ENCODE measurements around the gene CASP10. TPM values are rescaled to one million over a fixed set of nuclear protein-coding genes. Genes with fewer than 3 reads are reported as not detected.

CASP10 gene
- total RNA-seq, 1 experiment from 2014 or later, result 1.2 TPM

- no peak for DNase-seq (ENCODE audit: low spot score)
- H3K4me3 ChIP-seq (ENCODE audit: low read depth, low read length, poor library complexity, severe bottlenecking), result no peak overlapping the region
- intact Hi-C loops (cut with micrococcal nuclease; ENCODE audit: unreplicated experiment), result no loop called here
- H3K36me3 ChIP-seq (ENCODE audit: insufficient read depth, low read length, poor library complexity, severe bottlenecking), result no peaks in the 10 kb centered on the region
- H3K9me3 ChIP-seq (ENCODE audit: low read depth, low read length, poor library complexity, severe bottlenecking), result no peaks in the 10 kb centered on the region
- ChIA-PET POLR2A (ENCODE audit: low non-redundant PET) (no interaction called here), CTCF (no interaction called here)
- H3K27me3 ChIP-seq (replicated peaks; ENCODE audit: insufficient read depth, low read depth, low read length, poor library complexity), result no peaks in the 10 kb centered on the region
- TF ChIP-seq CTCF (conservative IDR thresholded peaks at IDR 0.05; ENCODE audit: low read depth, low read length) (no peak), EZH2 (IDR thresholded peaks at IDR 0.05; ENCODE audit: borderline replicate concordance, low read depth, low read length, poor library complexity, severe bottlenecking) (no peak)
- peaks cover 15% of the 10 kb centered on the region for H3K4me1 ChIP-seq (ENCODE audit: insufficient read depth, low read length, poor library complexity, severe bottlenecking)
- no peak overlapping the region for H3K27ac ChIP-seq (ENCODE audit: low read depth, low read length, poor library complexity, severe bottlenecking)
- no TSS peak for BruUV-seq (replicated peaks)
These were observed 83.7 kb downstream of the CASP10 start for GRCh38 chr2:201266629-201267028.

DNA sequence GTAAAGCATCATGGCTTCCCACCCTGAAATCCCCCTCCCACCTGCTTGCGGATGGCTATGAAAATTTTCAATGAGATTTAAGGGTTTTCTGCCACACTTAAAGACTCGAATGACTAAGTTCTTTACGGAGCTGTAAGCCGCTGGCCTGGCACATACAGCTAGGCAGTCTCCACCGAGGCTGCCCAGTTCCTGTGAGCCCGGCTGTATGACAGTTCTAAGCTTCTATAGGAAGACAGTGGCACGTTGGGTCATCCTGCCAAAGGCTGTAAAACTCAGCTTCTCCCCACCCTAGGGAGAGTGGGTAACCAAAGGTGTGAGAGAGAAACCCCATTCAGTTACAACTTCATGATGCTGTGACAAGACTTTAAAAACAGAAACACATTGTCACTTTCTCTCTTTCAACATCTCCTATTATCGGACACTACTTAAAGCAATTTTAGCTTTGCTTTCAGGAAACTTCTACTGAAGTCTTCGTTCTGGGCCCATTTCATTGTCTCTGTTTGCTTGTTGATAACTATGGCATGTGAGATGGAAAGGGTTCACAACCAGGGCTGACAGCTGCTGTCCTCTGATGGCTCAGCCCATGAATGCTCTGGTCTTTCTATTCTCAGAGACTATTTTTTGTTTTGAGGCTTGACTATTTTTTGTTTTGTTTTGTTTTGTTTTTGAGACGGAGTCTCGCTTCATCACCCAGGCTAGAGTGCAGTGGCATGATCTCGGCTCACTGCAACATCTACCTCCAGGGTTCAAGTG lies 84.5 kb downstream of the CASP10 start:
- no peak for DNase-seq (ENCODE audit: low spot score)
- no peaks in the 10 kb centered on the region for H3K9me3 ChIP-seq (ENCODE audit: low read depth, low read length, poor library complexity, severe bottlenecking)
- H3K27ac ChIP-seq (ENCODE audit: low read depth, low read length, poor library complexity, severe bottlenecking), result no peak overlapping the region
- no peaks in the 10 kb centered on the region for H3K27me3 ChIP-seq (replicated peaks; ENCODE audit: insufficient read depth, low read depth, low read length, poor library complexity)
- ChIA-PET CTCF (no interaction called here), POLR2A (ENCODE audit: low non-redundant PET) (no interaction called here)
- H3K36me3 ChIP-seq (ENCODE audit: insufficient read depth, low read length, poor library complexity, severe bottlenecking), result no peaks in the 10 kb centered on the region
- peaks cover 15% of the 10 kb centered on the region for H3K4me1 ChIP-seq (ENCODE audit: insufficient read depth, low read length, poor library complexity, severe bottlenecking)
- BruUV-seq (replicated peaks), result no TSS peak
- intact Hi-C loops (cut with micrococcal nuclease; ENCODE audit: unreplicated experiment), result no loop called here
- TF ChIP-seq EZH2 (IDR thresholded peaks at IDR 0.05; ENCODE audit: borderline replicate concordance, low read depth, low read length, poor library complexity, severe bottlenecking) (no peak), CTCF (conservative IDR thresholded peaks at IDR 0.05; ENCODE audit: low read depth, low read length) (no peak)
- H3K4me3 ChIP-seq (ENCODE audit: low read depth, low read length, poor library complexity, severe bottlenecking), result no peak overlapping the region

- no peak for DNase-seq (ENCODE audit: low spot score)
- Histone ChIP-seq H3K27ac (ENCODE audit: low read depth, low read length, poor library complexity, severe bottlenecking) (no peak overlapping the region), H3K4me3 (ENCODE audit: low read depth, low read length, poor library complexity, severe bottlenecking) (no peak overlapping the region), H3K27me3 (replicated peaks; ENCODE audit: insufficient read depth, low read depth, low read length, poor library complexity) (no peaks in the 10 kb centered on the region), H3K9me3 (ENCODE audit: low read depth, low read length, poor library complexity, severe bottlenecking) (no peaks in the 10 kb centered on the region), H3K4me1 (ENCODE audit: insufficient read depth, low read length, poor library complexity, severe bottlenecking) (peaks cover 2% of the 10 kb centered on the region), H3K36me3 (ENCODE audit: insufficient read depth, low read length, poor library complexity, severe bottlenecking) (no peaks in the 10 kb centered on the region)
- ChIA-PET CTCF (no interaction called here), POLR2A (ENCODE audit: low non-redundant PET) (interaction anchor here (0.6 kb wide), 1 partner anchor 35 kb away, joined by 3 read pairs; no protein-coding TSS in a partner anchor)
- intact Hi-C loops (cut with micrococcal nuclease; ENCODE audit: unreplicated experiment), result no loop called here
- TF ChIP-seq CTCF (conservative IDR thresholded peaks at IDR 0.05; ENCODE audit: low read depth, low read length), result no peak
- TF ChIP-seq EZH2 (IDR thresholded peaks at IDR 0.05; ENCODE audit: borderline replicate concordance, low read depth, low read length, poor library complexity, severe bottlenecking), result no peak
- no TSS peak for BruUV-seq (replicated peaks)
These were observed 86.8 kb downstream of the CASP10 start for GRCh38 chr2:201269764-201270163.

Measured in A673 (cell line).